ENCODE measurements around the gene KCNQ1. TPM values are rescaled to one million over a fixed set of nuclear protein-coding genes. Genes with fewer than 3 reads are reported as not detected.

The KCNQ1 gene
- total and polyA plus RNA-seq, 2 experiments from 2014 or later = 0.45 to 0.87 TPM

GRCh38 chr11:2736577-2737225 lies 291.9 kb downstream of the KCNQ1 start:
- DNase-seq (ENCODE audit: low spot score) (no peak), ATAC-seq (no peak)
- Histone ChIP-seq H4K20me1 (replicated peaks; ENCODE audit: insufficient read depth) (no peaks in the 10 kb centered on the region), H3K4me1 (ENCODE audit: insufficient read depth) (no peaks in the 10 kb centered on the region), H3K79me2 (replicated peaks; ENCODE audit: insufficient read depth) (no peaks in the 10 kb centered on the region), H3K9me2 (ENCODE audit: insufficient read depth) (no peaks in the 10 kb centered on the region), H3K36me3 (ENCODE audit: insufficient read depth) (no peaks in the 10 kb centered on the region), H3F3A (replicated peaks; ENCODE audit: low read depth) (no peaks in the 10 kb centered on the region), H3K4me2 (no peak overlapping the region), H2AFZ (no peak overlapping the region), H3K27me3 (ENCODE audit: insufficient read depth) (0 out of 2 replicates have a peak, but pooled peaks cover 6% of the 10 kb centered on the region), H3K4me3 (no peak overlapping the region), H3K27ac (ENCODE audit: low read depth) (no peak overlapping the region)
- H3K4me1 Mint-ChIP-seq = no peaks in the 10 kb centered on the region; the same call in 1 of the 3 replicates
- H3K27ac Mint-ChIP-seq = no peak overlapping the region
- no peak overlapping the region for H3K4me3 Mint-ChIP-seq
- no peaks in the 10 kb centered on the region for H3K36me3 Mint-ChIP-seq (ENCODE audit: low read depth)
- H3K27me3 Mint-ChIP-seq (ENCODE audit: insufficient read depth, low read depth, poor library complexity) = peaks cover 31% of the 10 kb centered on the region
- TF ChIP-seq ETS1 (IDR thresholded peaks at IDR 0.05) (no peak), ZNF331 (CRISPR knock-in tag; IDR thresholded peaks at IDR 0.05; ENCODE audit: low read depth) (no peak), REST (IDR thresholded peaks at IDR 0.05; ENCODE audit: unreplicated experiment) (no peak), ZNF114 (CRISPR knock-in tag; IDR thresholded peaks at IDR 0.05) (no peak)
- H3K9me3 Mint-ChIP-seq = peaks cover 3% of the 10 kb centered on the region; the same call in 1 of the 3 replicates

DNA sequence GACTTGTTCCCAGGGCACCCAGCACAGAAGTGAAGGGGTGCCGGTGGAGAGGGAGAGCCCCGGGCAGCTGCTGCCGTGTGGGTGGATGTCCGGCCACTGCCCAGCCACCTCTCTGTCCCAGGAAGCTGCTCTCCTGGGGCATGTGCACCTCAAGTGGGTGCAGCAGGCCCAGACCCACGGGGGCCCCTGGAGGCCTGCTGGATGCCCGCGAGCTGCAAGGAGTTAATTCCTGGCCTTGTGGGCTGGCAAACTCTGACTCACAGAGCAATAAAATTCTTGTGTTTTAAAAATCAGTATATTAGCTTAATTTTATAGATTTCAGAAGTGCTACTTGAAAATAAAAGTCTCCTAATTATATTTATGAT lies 292.4 kb downstream of the KCNQ1 start:
- no peak for DNase-seq (ENCODE audit: low spot score)
- H3K27ac Mint-ChIP-seq = no peak overlapping the region
- peaks cover 3% of the 10 kb centered on the region; the same call in 1 of the 3 replicates for H3K9me3 Mint-ChIP-seq
- no peak overlapping the region for H3K4me3 Mint-ChIP-seq
- no peak overlapping the region for H3K27ac ChIP-seq (ENCODE audit: low read depth)
- no peaks in the 10 kb centered on the region; the same call in 1 of the 3 replicates for H3K4me1 Mint-ChIP-seq
- no peak for ATAC-seq
- H3K4me3 ChIP-seq = no peak overlapping the region
- H2AFZ ChIP-seq = no peak overlapping the region
- H3K79me2 ChIP-seq (replicated peaks; ENCODE audit: insufficient read depth) = no peaks in the 10 kb centered on the region
- H4K20me1 ChIP-seq (replicated peaks; ENCODE audit: insufficient read depth) = no peaks in the 10 kb centered on the region
- H3K27me3 Mint-ChIP-seq (ENCODE audit: insufficient read depth, low read depth, poor library complexity) = peaks cover 31% of the 10 kb centered on the region
- H3K4me2 ChIP-seq = no peak overlapping the region
- H3K9me2 ChIP-seq (ENCODE audit: insufficient read depth) = no peaks in the 10 kb centered on the region
- H3K4me1 ChIP-seq (ENCODE audit: insufficient read depth) = no peaks in the 10 kb centered on the region
- TF ChIP-seq CTCF (conservative IDR thresholded peaks at IDR 0.05; ENCODE audit: low read depth in 2 of 2) (0 out of 4 replicates have a peak, but pooled peaks of 1 of the 2 experiments have one; percentile 2), EZH2 (IDR thresholded peaks at IDR 0.05; ENCODE audit: low read depth, unreplicated experiment) (no peak)
- H3K36me3 ChIP-seq (ENCODE audit: insufficient read depth) = no peaks in the 10 kb centered on the region
- 0 out of 2 replicates have a peak, but pooled peaks cover 6% of the 10 kb centered on the region for H3K27me3 ChIP-seq (ENCODE audit: insufficient read depth)
- H3F3A ChIP-seq (replicated peaks; ENCODE audit: low read depth) = no peaks in the 10 kb centered on the region
- no peaks in the 10 kb centered on the region for H3K36me3 Mint-ChIP-seq (ENCODE audit: low read depth)

Data from GM23338 (cell line).